Erythroblast (primary cell): Measurements from ENCODE around the gene IL17A.

Experiments used
- DNase-seq, 2 experiments: peaks; one replicate each; lab custom pipeline; 2025; lab: John Stamatoyannopoulos, UW
- GATA1 ChIP-seq: IDR thresholded peaks from 2 replicates; pipeline ENCODE4 v1.6.1; 2011; ENCODE audit warnings: low read depth, mild to moderate bottlenecking, control low read depth, low read length, moderate library complexity
- POLR2A ChIP-seq: IDR thresholded peaks from 2 replicates; pipeline ENCODE4 v1.6.1; 2011; ENCODE audit warnings: mild to moderate bottlenecking, low read length

The IL17A gene

GRCh38 chr6:52215787-52216186 lies 29.6 kb downstream of the IL17A start:
- DNase-seq = no peak
- TF ChIP-seq GATA1 (no peak), POLR2A (no peak)

DNA sequence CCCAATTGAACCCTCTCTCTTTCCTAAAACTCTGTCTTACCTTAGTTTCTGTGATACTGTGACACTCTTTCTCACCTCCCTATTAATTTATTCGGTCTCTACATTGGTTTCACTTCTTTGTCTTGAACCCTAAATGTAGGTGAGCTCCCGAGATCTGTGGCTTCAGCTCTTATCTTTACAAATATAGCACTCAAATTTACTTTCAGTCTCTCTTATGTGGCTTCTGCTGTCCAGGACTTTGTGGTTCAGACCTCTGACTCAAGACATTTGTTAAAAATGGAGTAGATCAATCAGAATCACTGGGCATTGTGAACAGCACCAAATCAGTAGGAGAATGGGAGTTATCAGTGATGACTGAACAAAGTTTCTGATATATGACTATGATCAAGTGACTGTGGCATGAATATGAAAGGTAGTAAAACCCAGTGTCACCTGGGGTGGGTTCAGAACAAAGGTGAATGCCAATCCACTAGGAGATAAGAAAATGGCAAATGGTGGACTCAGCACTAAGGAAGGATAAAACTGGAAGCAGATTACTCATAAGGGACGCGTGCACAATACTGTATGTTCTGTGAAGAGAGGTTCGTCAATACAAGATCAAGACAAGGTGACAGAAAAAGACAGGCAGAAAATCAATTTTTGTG lies 30.9 kb downstream of the IL17A start:
- TF ChIP-seq GATA1 (no peak), POLR2A (no peak)
- DNase-seq = no peak

- no peak for DNase-seq
- no peak for TF ChIP-seq GATA1
- TF ChIP-seq POLR2A = no peak
Observed at GRCh38 chr6:52217761-52218160, 31.6 kb downstream of the IL17A start.

GRCh38 chr6:52221302-52221701 lies 35.1 kb downstream of the IL17A start:
- no peak for TF ChIP-seq GATA1
- no peak for TF ChIP-seq POLR2A
- DNase-seq = no peak

DNA sequence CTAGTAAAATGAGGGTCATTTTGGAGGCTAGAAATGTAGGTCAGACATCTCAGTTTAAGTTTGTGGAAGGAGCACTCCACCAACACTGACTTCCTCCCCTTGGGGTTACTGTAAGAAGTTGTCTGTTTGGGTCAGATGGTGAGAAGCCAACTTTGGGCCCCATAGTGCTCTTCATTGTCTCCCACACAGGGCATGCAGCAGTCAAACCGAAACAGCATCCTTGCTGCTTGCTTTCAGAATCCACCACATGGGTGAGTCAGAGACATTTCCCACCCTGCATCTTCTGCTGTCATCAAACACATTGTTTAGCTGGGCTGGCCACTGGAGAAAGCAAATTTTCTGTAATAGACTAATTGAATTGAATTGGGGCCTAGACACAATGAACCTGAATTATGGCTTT lies 41.3 kb downstream of the IL17A start:
- no peak for TF ChIP-seq GATA1
- no peak for TF ChIP-seq POLR2A

GRCh38 chr6:52230685-52231084 lies 44.5 kb downstream of the IL17A start:
- TF ChIP-seq POLR2A (no peak), GATA1 (no peak)
- no peak for DNase-seq

More for the DNA sequence above, 41.3 kb downstream of the IL17A start:
- no peak for DNase-seq

GRCh38 chr6:52231406-52232127 lies 45.4 kb downstream of the IL17A start:
- no peak for TF ChIP-seq GATA1
- no peak for TF ChIP-seq POLR2A
- no peak for DNase-seq

DNA sequence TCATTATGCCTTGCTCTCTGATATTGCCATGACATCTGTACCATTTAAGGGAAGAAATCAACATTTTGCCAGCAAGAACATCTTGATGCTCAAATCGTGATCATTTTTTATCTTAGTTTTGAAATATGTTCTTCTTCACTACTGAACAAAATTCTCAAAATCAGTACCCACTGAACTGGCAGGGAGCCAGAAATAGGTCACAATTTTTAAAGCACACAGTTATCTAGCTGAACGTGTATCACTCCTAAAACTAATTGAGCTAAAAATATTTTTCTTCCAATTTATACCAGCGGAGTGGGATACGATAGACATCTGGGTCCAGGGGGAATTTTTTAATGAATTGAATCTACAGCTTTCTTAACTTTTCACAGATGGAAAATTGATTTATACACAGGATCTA lies 46.8 kb downstream of the IL17A start:
- no peak for TF ChIP-seq GATA1
- DNase-seq = no peak

GRCh38 chr6:52233975-52234823 lies 48.0 kb downstream of the IL17A start:
- TF ChIP-seq GATA1 (no peak), POLR2A (no peak)
- peak; percentile 13 to 19 for DNase-seq
